IPS-NIHi11 (cell line): ENCODE data around the gene C3orf20.
A peak's percentile ranks its signal among the peaks of the same experiment; 100 is the strongest.
"Not testable (repeated sequence)": the region's sequence is repeated elsewhere in the genome, so short reads cannot be mapped to it uniquely, and the experiment has no call there.

ENCODE experiments used
- DNase-seq: peaks from one replicate; pipeline ENCODE4 v3.0.0; 2012; ENCODE audit warnings: mixed read lengths, low spot score

C3orf20 gene

GRCh38 chr3:14650193-14650592 lies 24.7 kb upstream of the C3orf20 start:
- DNase-seq = no peak

DNA sequence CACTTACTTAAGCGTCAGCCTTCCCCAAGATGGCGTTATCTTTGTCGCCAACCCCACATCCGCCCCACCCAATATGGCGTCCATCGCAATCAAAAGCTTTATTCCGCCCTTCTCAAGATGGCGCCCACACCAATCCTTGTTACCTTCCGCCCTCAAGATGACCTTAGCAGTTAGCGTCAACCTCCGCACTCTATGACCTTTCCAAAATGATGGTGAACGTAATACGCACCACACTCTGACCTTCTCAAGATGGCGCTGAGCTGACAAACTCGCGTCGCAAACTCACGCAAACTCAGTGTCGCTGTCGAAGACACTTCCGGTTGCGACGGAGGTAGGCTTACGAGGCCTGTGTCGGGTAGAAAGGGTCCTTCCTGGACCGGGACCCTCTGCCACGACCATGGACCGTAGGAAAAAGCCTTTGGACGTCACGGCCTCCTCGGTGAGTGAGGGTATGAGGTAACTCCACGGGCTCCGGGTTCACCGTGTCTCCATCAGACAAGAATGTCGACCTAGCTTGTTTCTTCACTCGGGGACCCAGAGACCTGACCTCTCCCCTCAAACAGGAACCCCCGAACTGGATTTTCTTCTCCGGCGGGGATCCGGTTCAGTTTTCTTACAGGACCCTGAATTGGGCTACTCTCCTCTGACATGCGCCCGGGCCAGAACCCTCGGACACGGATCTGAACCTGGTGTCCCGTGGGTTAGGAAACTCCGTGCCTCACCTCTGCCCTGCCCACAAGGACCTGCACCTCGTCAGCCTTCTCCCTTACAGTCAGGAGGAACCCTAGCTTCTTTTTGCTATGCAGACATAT lies 23.3 kb upstream of the C3orf20 start, which contains the start of gene CCDC174:
CCDC174 (plus strand) TSS at position 323 of the 812 bp plus-strand sequence; CDS start at position 398, 75 bp downstream.
- peak; percentile 92 for DNase-seq

DNA sequence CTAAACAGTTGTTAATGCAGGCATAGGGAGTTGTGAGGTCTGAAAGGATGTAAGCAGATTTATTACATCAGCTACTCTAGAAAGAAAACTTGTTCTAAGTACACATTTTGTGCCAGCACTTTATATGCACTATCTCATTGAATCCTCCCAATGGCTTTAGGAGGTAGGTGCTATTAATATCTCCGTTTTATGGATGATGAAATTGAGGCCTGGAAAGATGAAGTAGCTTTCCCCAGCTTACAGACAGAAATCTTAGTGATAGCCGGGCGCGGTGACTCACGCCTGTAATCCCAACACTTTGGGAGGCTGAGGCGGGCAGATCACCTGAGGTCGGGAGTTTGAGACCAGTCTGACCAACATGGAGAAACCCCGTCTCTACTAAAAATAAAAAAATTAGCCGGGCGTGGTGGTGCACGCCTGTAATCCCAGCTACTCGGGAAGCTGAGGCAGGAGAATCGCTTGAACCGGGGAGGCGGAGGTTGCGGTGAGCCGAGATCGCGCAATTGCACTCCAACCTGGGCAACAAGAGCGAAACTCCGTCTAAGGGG lies 22.5 kb upstream of the C3orf20 start:
- DNase-seq = not testable (repeated sequence)

GRCh38 chr3:14657579-14657978 lies 17.4 kb upstream of the C3orf20 start:
- no peak for DNase-seq

DNA sequence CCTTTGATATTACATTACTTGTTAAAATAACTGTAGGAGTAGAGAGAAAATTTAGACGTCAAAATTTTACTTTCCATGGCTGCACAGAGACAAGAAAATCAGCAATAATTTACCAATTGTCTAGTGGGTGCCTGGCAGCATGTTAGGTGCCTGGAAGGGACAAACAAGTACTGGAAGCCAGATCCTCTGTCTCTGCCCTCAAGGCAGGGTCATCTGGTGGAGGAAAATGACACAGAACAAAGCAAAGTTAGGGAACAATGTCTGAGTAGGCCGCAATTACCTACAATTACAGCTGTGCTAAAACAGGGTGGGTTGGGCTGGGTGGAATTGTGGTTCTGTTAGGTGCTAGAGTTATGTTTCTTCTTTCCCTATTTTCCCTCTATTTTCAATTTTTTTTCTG lies 16.0 kb upstream of the C3orf20 start:
- no peak for DNase-seq

- no peak for DNase-seq
These were observed 14.0 kb upstream of the C3orf20 start for GRCh38 chr3:14660942-14661341.

DNA sequence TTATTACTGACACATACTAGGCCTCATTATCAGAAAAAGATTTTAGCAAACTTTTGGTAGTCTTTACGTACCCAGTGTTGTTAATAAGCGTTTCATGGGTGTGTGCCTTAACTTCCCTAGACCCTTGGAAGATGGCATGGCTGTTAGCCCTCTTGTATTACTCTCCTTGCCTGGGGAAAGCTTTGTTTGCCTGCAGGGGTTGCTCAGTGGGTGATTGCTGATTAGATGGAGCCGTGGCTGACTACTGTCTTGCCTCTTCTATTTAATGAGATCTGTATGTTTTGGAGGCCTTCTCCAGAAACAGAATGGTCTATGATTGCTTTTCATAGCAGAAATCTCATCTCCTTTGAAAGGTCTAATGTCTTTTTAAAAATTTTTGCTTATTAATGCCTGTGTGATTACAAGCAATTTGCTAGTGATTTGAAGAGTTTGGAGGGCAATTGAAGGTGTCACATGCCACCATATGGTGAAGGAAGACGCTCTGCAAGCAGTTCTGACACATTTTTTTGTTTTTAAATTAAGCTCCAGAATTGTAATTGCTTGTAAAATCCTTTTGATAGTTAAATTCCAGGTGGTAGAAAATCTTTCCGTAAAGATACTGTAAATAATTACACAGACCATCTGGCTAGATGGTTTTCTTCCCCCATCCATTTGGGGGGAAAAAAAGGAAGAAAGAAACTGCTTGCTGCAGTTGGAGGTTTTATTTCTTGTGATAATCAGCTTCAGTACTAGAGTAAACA lies 11.4 kb upstream of the C3orf20 start:
- no peak for DNase-seq

DNA sequence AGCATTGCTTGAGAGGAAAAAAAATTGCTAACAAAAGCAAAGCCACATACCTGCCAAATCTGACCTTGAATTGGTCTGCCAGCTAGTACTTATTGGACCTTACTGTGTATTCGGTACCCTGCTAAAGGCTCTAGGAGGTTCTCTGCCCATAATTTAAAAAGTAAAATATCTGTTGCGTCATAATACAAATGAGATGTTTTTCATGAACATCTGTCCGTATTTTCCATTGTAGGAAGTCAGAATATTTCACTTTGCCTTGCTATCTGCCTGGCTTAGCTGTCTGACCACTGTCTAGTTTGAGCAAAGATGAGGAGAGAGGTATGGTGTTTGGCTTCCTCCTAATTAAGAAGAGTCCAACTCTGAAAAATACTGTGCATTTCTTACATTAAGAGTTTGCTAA lies 10.8 kb upstream of the C3orf20 start:
- DNase-seq = no peak

DNA sequence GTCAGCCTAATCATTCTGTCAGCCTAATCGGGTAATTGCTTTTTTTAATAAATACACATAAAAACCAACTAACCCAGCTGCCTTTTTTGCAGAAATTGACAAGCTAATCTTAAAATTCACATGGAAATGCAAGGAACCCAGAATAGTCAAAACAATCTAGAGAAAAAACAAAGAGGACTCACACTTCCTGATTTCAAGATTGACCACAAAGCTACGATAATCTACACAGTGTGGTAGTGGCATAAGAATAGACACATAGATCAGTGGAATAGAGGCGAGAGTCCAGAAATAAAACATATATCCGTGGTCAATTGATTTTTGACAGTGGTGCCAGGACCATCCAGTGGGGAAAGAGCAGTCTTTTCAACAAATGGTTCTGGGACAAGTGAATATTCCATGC lies 2.4 kb upstream of the C3orf20 start:
- no peak for DNase-seq

DNA sequence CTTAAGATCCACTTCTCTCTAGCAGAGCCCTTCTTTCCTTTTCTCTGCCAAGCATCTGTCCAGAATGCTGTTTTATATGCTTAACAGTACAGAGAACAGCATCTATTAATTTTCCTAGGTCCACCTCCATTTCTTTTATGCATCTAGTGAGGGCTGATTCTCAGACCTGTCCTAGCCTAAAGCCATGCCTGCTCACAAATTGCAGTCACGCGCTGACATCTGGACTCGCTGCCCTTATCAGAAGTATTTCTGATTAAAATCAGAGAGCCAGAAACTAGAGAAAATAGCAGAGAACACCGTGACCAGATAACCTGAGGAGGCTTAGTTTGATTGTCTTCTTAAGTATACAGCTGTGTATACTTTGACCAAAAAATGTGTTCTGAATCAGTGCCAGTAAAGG lies 1.9 kb downstream of the C3orf20 start:
- DNase-seq = no peak

DNA sequence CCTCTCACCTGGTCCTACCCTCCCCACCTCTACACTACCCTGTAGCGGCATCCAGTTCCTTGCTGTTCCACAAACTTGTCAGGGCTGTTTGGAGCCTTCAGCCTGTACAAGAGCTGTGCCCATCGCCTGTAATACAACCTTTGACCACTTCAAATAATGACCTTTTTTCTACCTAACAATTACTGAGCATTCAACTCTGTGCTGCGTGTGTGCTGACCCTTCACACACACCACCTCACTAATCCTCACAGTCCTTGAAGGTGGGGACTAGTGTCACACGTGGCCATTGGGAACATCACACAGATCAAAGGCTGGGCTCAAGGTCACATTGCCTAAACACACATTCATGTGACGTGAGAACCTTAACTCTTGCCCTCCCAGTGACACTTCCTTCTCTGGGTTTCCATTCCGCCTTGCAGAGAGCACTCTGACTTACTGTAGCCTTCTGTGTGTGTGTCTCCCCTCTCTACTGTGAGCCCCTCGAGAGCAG lies 3.1 kb downstream of the C3orf20 start:
- DNase-seq = no peak

- no peak for DNase-seq
These were observed 5.2 kb downstream of the C3orf20 start for GRCh38 chr3:14680115-14680514.

- DNase-seq = no peak
These were observed 5.8 kb downstream of the C3orf20 start for GRCh38 chr3:14680716-14681115.

GRCh38 chr3:14684447-14684846 lies 9.5 kb downstream of the C3orf20 start:
- DNase-seq = no peak

GRCh38 chr3:14685179-14685578 lies 10.2 kb downstream of the C3orf20 start:
- DNase-seq = no peak

- no peak for DNase-seq
These were observed 12.4 kb downstream of the C3orf20 start for GRCh38 chr3:14687360-14687759.

- DNase-seq = no peak
These were observed 13.6 kb downstream of the C3orf20 start for GRCh38 chr3:14688525-14688924.

- no peak for DNase-seq
These were observed 14.5 kb downstream of the C3orf20 start for GRCh38 chr3:14689247-14689980.

DNA sequence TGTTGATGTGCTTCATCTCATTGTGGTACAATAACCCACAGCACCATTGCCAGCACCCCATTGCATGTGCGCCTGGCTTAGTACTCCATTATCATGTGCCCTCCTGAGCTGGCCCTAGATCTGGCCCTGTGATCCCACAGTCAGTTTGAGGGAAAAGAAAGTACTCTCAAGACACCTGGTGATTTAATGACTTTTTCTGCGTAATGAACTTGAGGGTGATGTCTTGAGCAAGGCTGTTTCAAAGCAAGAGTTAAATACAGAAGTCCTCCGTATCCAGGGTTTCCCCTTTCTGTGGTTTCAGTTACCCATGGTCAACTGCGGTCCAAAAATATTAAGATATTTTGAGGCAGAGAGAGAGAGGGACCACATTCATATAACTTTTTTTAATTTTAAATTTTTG lies 16.3 kb downstream of the C3orf20 start:
- DNase-seq = no peak

- DNase-seq = no peak
These were observed 16.8 kb downstream of the C3orf20 start for GRCh38 chr3:14691719-14692118.

DNA sequence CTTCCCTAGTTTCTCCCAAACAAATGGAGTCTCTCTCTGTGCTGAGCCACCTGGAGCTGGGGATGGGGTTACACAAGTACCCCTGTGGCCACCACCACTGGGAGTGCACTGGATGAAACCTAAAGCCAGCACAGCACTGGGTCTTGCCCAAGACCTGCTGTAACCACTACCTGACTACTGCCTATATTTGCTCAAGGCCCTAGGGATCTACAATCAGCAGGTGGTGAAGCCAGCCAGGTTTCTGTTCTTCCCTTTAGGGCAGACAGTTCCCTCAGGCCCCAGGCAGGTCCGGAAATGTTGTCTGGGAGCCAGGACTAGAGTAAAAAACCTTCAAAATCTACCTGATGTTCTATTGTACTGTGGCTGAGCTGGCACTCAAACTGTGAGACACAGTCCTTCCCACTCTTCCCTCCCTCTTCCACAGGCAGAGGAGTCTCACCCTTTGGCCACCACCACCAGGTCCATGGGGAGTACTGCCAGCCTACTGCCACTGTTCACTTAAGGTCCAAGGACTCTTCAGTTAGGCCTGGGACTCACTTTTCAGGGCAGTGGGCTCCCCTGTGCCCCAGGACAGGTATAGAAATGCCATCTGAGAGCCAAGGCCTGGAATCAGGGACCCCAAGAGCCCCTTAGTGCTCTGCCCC lies 23.8 kb downstream of the C3orf20 start:
- DNase-seq = no peak

DNA sequence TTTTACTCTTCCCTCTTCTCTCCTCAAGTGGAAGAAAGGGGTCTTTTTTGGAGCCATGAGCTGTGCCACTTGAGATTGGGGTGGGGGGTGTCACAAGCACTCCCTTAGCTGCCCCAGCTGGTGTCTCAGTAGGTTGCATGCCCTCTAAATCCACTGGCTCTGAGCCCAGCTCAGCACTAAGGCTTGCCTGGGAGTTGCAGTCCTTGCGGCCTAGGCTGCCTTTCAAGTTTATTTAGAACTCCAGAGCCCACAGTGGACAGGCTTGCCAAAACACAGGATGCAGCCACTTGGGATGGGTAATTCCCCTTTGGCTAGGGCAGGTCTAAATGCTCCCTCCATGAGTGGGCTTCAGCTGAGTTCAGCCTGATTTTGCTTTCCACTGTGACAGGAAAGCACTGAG lies 24.7 kb downstream of the C3orf20 start:
- no peak for DNase-seq
